GM18951 (cell line): ENCODE results near the gene FAM20A.
"Not testable (repeated sequence)": the region's sequence is repeated elsewhere in the genome, so short reads cannot be mapped to it uniquely, and the experiment has no call there.

ENCODE experiments used
- POLR2A ChIP-seq: IDR thresholded peaks from 4 replicates; pipeline ENCODE4 v1.6.1; 2011; ENCODE audit warnings: mild to moderate bottlenecking; ENCODE audit not compliant: insufficient read length, insufficient read depth; ENCODE audit errors: extremely low read depth
- in situ Hi-C: fragments of 300-500 bp; cut with MboI; formaldehyde crosslinking; loops from one replicate; pipeline ENCODE4 v1.12.0; 2022; ENCODE audit warnings: low sequenced_read_pairs, mixed read lengths, inconsistent platforms; ENCODE audit not compliant: unreplicated experiment

The FAM20A gene

DNA sequence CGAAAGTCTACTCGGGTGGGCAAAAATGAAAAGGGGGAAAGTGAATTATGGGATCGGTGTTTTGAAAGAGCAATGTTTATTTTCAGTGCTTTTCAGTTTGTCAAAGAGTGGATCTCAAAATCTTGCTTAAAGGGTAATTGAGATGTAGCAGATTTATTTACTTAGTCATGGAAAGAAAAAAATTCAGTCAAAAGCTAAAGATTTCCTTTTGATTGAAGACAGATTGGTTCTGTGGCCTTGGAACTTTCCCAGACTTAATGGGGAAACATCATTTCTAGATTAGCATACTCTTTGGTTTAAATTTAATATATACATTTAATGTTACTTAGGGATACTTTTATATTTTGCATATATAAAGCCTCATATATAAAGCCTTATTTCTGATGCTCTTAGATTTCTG, 68.3 kb downstream of the FAM20A start:
- in situ Hi-C loops: loop anchor here (25.0 kb wide), 1 partner anchor 704 kb away; the partner anchor contains the start of gene ABCA10
- TF ChIP-seq POLR2A: no peak

DNA sequence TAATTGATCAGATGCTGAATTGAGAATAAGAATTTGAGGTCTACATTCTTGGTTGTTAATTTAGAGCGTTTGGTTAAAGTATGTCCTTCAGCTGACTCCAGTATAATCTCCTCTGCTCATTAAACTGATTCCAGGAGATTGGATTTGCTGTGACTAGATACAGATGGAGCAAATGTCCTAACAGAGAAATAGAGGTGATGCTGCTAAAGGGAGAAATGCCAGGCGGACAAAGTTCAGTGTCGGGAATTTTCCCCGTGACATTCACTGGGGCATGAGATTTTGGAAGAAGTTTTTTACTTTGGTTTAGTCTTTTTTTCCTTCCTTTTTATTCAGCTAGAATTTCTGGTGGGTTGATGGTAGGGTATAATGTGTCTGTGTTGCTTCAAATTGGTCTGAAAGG, 69.9 kb downstream of the FAM20A start:
- in situ Hi-C loops: loop anchor here (25.0 kb wide), 1 partner anchor 706 kb away; the partner anchor contains the start of gene ABCA10
- TF ChIP-seq POLR2A: no peak

DNA sequence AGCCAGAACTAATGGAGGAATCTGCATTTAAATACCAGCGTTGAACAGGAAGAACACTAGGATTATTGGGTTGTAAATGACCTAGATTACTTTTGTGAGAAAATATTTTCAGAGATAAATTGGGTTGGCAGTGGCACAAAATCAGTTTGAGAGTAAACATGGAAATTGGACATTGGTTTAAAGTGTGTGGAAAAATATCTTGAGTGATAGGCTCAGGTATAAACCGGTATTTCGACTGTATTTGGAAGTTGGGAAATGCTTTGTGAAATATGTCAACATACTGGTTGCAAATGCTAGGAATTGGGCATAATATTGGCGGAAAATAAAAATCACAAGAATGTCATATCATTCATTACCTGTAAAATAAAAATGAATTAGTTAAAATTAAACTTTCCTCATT, 73.9 kb downstream of the FAM20A start:
- in situ Hi-C loops: loop anchor here (25.0 kb wide), 1 partner anchor 710 kb away; the partner anchor contains the start of gene ABCA10
- TF ChIP-seq POLR2A: no peak

DNA sequence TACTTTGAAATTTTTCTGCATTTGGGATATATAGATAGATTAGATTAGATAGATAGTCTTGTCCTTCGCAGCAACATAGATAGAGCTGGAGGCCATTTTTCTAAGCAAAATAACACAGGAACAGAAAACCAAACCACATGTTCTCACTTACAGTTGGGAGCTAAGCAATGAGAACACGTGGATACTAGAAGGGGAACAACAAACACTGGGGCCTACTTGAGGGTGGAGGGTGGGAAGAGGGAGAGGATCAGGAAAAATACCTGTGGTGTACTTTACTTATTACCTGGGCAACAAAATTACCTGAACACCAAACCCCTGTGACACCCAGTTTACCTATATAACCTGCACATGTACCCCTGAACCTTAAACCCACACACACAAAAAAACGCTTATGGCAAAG, 74.6 kb downstream of the FAM20A start:
- no peak for TF ChIP-seq POLR2A
- in situ Hi-C loops: loop anchor here (25.0 kb wide), 1 partner anchor 711 kb away; the partner anchor contains the start of gene ABCA10

DNA sequence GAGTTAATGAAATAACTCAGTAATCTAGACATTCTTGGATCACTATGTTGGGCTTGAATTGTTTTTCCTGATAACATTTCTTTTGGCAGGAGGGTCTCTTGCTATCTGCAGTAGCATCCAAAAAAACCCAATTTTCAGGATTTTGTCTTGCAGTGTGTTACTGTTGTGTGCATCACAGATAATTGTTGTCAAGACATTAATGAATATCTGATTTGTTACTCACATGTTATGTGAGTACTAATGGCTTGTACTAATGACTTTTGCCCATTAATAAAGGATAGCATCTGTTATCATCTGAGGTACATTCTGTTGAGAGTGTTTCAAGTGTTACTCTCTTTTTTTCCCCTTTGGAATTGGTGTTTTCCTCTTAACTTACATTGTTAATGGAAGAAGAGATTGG, 78.9 kb downstream of the FAM20A start:
- in situ Hi-C loops: no loop called here

DNA sequence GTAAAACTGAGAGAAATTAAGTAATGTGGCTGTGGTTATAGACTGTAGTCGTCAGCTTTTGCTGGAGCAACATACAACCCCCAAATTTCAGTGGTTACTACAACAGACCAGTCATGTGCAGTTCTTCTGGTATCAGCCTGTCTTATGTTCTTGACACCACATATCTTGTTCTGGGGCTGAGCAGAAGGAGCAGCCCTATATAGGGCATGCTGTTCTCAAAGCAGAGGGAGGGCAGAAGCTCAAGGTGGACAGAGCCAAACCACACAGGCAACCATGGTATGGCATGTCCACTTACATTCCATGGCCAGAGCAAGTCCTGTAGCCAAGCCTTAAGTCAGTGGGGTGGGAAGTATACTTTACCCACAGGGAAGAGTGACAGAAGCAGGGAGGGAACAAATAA, 81.3 kb downstream of the FAM20A start:
- TF ChIP-seq POLR2A: no peak
- in situ Hi-C loops: no loop called here

More for the DNA sequence above, 78.9 kb downstream of the FAM20A start:
- no peak for TF ChIP-seq POLR2A

DNA sequence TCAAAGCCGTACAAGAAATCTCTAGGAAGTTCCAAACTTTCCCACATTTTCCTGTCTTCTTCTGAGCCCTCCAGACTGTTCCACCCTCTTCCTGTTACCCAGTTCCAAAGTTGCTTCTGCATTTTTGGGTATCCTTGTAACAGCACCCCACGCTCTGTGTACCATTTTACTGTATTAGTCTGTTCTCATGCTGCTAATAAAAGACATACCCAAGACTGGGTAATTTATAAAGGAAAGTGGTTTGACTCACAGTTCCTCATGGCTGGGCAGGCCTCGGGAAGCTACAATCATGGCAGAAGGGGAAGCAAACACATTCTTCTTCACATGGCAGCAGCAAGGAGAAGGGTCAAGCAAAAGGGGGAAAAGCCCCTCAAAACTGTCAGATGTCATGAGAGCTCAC, 82.1 kb downstream of the FAM20A start:
- in situ Hi-C loops: not testable (repeated sequence)

DNA sequence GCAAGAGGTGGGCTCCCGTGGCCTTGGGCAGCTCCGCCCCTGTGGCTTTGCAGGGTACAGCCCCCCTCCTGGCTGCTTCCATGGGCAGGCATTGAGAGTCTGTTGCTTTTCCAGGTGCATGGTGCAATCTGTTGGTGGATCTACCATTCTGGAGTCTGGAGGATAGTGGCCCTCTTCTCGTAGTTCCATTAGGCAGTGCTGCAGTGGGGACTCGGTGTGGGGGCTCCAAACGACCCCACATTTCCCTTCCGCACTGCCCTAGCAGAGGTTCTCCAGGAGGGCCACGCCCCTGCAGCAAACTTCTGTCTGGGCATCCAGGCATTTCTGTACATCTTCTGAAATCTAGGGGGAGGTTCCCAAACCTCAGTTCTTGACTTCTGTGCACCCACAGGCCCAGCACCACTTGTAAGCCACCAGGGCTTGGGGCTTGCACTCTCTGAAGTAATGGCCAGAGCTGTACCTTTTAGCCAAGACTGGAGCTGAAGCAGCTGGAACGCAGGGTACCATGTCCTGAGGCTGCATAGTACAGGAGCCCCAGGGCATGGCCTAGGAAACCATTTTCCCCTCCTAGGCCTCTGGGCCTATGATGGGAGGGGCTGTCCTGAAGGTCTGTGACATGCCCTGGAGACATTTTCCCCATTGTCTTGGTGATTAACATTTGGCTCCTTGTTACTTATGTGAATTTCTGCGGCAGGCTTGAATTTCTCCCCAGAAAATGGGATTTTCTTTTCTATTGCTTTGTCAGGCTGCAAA, 82.9 kb downstream of the FAM20A start:
- in situ Hi-C loops: no loop called here
- no peak for TF ChIP-seq POLR2A

DNA sequence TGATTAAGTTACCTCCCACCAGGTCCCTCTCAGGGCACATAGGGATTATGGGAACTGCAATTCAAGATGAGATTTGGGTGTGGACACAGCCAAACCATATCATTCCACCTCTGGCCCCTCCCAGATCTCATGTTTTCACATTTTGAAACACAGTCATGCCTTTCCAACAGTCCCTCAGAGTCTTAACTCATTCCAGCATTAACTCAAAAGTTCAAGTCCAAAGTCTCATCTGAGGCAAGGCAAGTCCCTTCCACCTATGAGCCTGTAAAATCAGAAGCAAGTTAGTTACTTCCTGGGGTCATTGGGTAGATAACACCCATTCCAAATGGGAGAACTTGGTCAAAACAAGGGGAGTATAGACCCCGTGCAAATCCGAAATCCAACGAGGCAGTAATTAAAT, 83.6 kb downstream of the FAM20A start:
- in situ Hi-C loops: not testable (repeated sequence)

DNA sequence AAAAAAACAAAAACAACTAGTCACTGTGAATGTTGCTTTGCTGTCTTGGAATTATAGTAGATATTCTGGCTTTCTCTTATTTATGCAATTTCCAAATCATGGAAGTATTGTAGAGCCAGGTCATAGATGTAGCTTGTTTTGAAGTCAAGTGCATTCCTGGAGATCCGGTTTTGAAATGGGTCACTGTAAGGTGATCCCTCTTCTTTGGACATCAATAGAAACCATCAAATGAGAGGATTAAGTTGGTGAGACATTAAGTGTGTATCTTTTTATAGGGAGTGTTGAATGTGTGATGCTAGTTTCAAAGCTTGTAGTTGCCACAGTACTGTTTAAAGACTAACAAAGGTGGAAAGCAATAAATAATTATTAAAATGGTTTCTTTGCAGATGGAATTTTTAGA, 84.4 kb downstream of the FAM20A start:
- TF ChIP-seq POLR2A: no peak
- in situ Hi-C loops: no loop called here

DNA sequence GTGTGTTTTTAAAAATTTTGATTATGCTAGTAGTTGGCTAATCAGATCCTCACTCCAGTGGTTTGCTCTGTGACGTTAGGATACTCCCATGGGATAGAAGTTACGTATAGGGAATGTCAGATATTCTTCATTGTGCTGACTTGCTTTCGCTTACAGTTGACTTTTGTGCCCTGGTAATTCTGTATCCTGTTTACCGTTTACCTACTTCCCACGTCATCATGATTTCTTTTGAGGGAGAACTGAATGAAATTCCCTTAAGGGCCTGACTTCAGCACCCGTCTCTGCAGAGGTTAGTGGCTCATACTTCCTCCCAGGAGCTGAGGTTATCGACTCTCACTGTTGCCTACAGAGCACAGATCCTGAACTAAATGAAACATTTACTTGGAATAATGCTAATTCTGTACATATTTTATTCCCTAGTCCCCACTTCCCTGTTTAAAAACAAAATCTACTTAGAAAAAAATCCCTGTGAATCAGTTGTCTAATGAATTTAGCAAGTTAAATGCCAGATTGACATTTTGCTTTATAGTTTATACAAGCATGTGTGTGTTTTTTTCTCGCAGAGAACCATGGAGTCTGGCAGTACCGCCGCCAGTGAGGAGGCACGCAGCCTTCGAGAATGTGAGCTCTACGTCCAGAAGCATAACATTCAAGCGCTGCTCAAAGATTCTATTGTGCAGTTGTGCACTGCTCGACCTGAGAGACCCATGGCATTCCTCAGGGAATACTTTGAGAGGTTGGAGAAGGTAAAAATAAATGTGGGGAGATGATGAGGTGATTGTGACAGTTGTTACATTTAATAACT, 86.1 kb downstream of the FAM20A start:
- no peak for TF ChIP-seq POLR2A
- in situ Hi-C loops: no loop called here

DNA sequence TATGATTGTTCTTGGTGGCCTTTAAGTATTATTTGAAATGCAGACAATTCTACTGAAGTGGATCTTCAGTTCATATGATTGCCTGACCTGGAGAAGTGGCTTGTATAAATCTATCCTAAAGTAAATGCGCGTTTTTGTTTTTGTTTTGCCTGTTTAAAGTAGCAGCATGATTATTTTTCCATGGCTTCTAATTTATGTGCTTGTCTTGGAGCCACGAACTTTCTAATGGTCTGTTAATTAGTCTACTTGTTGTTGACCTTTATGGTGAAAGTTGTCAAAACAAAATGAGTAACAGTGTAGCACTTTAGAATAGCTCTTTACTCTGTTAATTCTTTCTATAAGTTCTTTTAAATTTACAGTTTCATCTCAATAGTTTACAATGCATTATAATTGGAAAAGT, 87.2 kb downstream of the FAM20A start:
- TF ChIP-seq POLR2A: no peak

DNA sequence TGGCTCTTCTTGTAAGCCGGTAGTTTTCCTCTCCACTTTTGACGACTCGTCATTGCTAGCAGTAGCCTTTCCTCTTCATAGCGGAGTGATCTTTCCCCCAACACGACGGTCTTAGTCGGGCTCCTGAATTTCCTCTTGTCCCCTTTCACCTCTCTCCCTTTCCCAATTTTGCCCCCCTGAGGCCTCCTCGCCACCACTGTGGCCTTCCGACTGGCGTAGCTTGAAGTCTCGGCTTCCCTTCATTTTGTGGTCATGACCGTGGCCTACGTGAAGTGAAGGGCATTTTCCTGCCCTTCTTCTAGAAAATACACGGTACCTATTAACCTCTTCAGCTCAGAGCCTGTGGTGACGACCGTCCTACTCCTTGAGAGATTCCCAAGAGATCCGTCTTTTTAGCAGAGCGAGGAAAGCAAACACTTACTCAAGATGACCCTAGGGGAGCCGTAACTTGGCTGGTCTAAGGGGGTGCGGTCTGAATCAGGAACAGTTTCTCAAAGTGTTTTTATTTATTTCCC, 88.2 kb downstream of the FAM20A start:
- in situ Hi-C loops: no loop called here
- TF ChIP-seq POLR2A: no peak

More for the DNA sequence above, 87.2 kb downstream of the FAM20A start:
- in situ Hi-C loops: no loop called here

DNA sequence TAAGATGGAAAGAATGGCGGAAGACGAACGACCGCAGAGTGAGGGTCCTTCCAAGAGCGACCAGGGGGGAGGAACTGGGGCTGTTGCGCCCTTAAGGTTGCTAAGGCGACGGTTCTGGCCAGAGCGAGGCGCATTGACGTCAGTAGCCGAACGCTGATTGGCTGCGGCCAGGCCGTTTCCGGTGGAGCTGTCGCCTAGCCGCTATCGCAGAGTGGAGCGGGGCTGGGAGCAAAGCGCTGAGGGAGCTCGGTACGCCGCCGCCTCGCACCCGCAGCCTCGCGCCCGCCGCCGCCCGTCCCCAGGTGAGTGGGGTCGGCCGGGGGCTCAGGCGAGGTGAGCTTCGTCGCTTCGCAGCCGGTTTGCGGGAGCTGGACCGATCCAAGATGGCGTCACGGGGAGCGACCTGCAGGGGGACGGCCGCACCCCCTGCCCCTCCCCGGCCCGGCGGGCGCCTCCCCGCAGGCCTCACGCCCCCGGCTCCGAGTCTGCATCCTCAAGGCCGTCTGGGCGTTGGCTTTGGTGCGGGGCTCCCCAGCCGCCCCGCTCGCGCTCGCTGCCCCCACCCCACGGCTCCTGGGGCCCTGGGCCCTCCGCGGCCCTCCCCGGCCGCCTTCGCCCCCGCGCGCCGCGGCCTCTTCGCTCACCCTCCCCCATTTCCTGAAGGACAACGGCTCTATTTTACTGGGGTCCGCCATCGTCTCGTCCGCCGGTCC, 88.8 kb downstream of the FAM20A start, which contains the start of gene PRKAR1A:
PRKAR1A (plus strand) TSS at position 184 of the 713 bp plus-strand sequence. CDS start 2,970 bp downstream, outside the sequence.
- peak; percentile 86 for TF ChIP-seq POLR2A
- in situ Hi-C loops: no loop called here
